Skeletal muscle tissue (tissue), 4 donors: ENCODE results near the gene TGFBR3. TPM values are rescaled to one million over a fixed set of nuclear protein-coding genes. Genes with fewer than 3 reads are reported as not detected.
A peak's percentile ranks its signal among the peaks of the same experiment; 100 is the strongest.

Source experiments
- H3K27ac ChIP-seq: one replicate; pipeline ENCODE4 v1.7.0; 2013; ENCODE audit warnings: mild to moderate bottlenecking, low read depth, low read length, inconsistent platforms
- H3K27me3 ChIP-seq, 3 donors: one replicate each; pipeline ENCODE4 v1.7.0; 2013; ENCODE audit warnings: low read length in 3 of 3; ENCODE audit not compliant: control insufficient read depth in 3 of 3, insufficient read depth in 3 of 3
- H3K36me3 ChIP-seq, 3 donors: one replicate each; pipeline ENCODE4 v1.7.0; 2013; ENCODE audit warnings: low read length in 3 of 3; ENCODE audit not compliant: control insufficient read depth in 3 of 3, insufficient read depth in 3 of 3
- H3K4me1 ChIP-seq, 3 donors: one replicate each; pipeline ENCODE4 v1.7.0; 2013; ENCODE audit warnings: low read length in 3 of 3, mild to moderate bottlenecking in 3 of 3; ENCODE audit not compliant: control insufficient read depth in 3 of 3, insufficient read depth in 3 of 3
- H3K4me3 ChIP-seq, 3 donors: one replicate each; pipeline ENCODE4 v1.7.0; 2013; ENCODE audit warnings: low read length in 3 of 3
- H3K9ac ChIP-seq, 3 donors: one replicate each; pipeline ENCODE4 v1.7.0; 2013; ENCODE audit warnings: low read length in 3 of 3, mild to moderate bottlenecking in 3 of 3, moderate library complexity in 2 of 3, low read depth in 1 of 3
- H3K9me3 ChIP-seq, 3 donors: one replicate each; pipeline ENCODE4 v1.7.0; 2013; ENCODE audit warnings: low read length in 3 of 3; ENCODE audit not compliant: control insufficient read depth in 3 of 3
- total RNA-seq: library from RNA; depleted of rRNA; stranded (reverse); fragments of >200 nt; gene quantifications from one replicate; pipeline ENCODE4 v1.2.3, GENCODE V29; 2014
- donor health status: Osteomylitis.

TGFBR3 gene
- total RNA-seq, 1 donor from 2014 or later, result 54.3 TPM

DNA sequence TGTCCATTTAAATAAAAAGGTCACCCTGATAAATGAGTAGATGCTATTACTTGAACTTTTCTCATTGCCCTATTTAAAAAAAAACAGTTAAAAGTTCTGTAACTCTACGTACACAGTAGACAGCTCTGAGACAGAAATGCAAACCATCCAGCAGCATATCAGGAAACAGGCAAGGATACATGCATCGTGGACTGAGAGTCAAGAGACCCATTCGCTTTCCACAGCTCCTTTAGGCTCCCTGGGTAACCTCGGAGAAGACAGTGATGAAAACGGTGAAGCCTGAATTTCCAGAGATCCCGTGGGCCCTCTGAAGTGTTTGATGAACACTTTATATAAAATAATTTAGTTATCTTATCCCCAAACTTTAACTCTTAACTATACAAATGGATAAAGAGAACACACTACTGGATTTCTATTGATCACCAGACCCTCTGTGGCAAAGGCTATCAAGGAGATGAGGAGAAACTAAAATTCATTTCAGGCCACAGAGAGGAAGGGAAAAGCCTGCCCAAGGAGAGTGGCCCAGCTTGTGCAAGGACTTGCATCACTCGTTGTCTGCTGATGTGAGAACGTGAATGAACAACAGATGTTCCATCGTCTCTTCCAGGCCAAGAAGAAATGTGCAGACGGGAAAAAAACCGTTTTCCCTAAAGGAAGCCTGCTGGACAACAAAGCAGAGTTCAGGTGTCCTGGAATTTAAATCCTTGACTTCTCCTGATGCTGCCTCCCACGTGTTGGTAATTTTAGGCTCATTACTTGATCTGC is 131.0 kb downstream of the TGFBR3 start:
- no peaks in the 10 kb centered on the region for H3K27me3 ChIP-seq
- peak overlapping the region; percentile 43 for H3K27ac ChIP-seq
- peaks cover 0 to 2% (median 0%) of the 10 kb centered on the region in 3 donors for H3K36me3 ChIP-seq
- H3K4me1 ChIP-seq, result peaks cover 20 to 30% (median 20%) of the 10 kb centered on the region in 3 donors
- H3K9me3 ChIP-seq, result no peaks in the 10 kb centered on the region
- no peak overlapping the region for H3K4me3 ChIP-seq
- H3K9ac ChIP-seq, result no peak overlapping the region

DNA sequence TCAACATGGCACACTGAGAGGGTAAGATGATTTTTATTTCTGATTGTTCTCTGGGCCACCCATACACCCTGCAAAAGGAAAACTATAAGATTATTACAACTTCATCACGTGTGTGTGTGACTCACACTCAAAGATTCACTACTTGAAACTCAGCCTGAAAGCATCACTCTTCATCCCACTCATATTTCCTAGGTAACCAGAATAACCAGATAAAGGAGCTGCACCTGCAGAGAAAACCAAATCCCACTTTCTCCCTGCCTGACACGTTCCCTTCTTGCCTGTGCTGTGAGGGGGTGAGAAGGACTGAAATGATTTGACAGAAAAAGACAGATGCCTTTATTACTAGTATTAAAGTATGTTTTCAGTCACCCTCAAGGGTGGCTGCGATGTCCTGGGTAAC is 131.6 kb downstream of the TGFBR3 start:
- Histone ChIP-seq H3K4me3 (no peak overlapping the region), H3K9ac (no peak overlapping the region), H3K27ac (peak overlapping the region; percentile 43), H3K4me1 (peaks cover 26 to 30% (median 26%) of the 10 kb centered on the region in 3 donors), H3K36me3 (peaks cover 0 to 2% (median 0%) of the 10 kb centered on the region in 3 donors), H3K27me3 (no peaks in the 10 kb centered on the region), H3K9me3 (no peaks in the 10 kb centered on the region)

DNA sequence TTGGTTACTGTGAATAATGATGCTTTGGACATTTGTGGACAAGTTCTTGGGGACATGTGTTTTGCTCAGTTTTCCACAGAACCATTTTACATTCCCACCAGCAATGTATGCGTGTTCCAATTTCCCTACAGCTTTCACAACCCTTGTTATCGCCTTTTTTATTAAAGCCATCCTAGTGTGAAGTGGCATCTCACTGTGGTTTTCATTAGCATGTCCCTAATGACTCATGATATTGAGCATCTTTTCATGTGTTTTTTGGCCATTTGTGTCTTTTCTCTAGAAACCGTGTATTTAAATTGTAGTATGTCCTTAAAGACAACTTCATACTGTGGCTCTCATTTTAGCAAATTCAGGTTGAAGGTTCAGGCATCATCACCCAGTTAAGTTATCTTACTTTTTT is 132.1 kb downstream of the TGFBR3 start:
- no peak overlapping the region for H3K9ac ChIP-seq
- peaks cover 0 to 2% (median 0%) of the 10 kb centered on the region in 3 donors for H3K36me3 ChIP-seq
- no peaks in the 10 kb centered on the region for H3K9me3 ChIP-seq
- no peak overlapping the region for H3K4me3 ChIP-seq
- H3K27me3 ChIP-seq, result no peaks in the 10 kb centered on the region
- H3K27ac ChIP-seq, result peak overlapping the region; percentile 45
- H3K4me1 ChIP-seq, result peaks cover 27 to 32% (median 29%) of the 10 kb centered on the region in 3 donors

DNA sequence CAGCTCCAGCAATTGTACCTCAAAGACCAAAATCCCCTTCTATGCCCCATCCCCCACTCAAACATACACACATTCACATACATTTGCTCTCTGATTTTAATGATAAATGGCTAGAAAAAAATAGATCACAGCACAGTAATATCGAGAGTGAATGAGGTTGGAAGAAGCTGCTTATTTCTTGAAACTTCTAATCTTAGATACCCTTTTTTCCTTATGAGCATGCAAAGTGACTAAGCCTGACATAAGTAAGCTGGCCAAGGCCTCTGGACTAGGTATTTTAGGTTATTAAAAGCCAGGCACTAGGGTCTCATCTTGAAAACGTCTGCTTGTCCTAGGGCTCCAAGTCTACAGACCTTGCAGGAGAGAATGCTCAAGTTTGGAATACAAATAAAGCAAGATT is 133.6 kb downstream of the TGFBR3 start:
- H3K36me3 ChIP-seq, result no peaks in the 10 kb centered on the region
- peaks cover 24 to 39% (median 37%) of the 10 kb centered on the region in 3 donors for H3K4me1 ChIP-seq
- H3K9me3 ChIP-seq, result no peaks in the 10 kb centered on the region
- no peaks in the 10 kb centered on the region for H3K27me3 ChIP-seq
- H3K4me3 ChIP-seq, result no peak overlapping the region
- peak overlapping the region; percentile 48 for H3K27ac ChIP-seq
- H3K9ac ChIP-seq, result no peak overlapping the region

DNA sequence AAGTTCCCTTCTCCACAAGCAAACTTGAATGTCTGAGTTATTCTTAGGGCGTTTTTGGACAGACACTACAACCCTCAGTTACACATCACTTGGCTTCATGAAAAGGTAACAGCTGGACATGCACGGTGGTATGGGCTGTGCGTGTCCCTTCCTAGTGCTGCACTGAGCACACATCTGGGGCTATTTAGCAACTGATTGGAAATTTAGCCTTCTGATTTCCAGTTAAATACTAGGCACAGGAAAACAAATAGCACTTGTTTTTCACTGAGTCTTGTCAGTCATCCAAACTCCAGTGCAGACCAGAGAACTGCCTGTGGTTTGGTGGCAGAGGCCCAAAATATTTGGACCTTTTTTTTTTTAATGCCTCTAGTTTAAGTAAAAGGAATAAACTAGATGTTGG is 134.7 kb downstream of the TGFBR3 start:
- H3K27ac ChIP-seq, result peak overlapping the region; percentile 20
- peaks cover 30 to 40% (median 39%) of the 10 kb centered on the region in 3 donors for H3K4me1 ChIP-seq
- H3K36me3 ChIP-seq, result no peaks in the 10 kb centered on the region
- H3K9ac ChIP-seq, result no peak overlapping the region
- no peak overlapping the region for H3K4me3 ChIP-seq
- H3K9me3 ChIP-seq, result no peaks in the 10 kb centered on the region
- no peaks in the 10 kb centered on the region for H3K27me3 ChIP-seq

DNA sequence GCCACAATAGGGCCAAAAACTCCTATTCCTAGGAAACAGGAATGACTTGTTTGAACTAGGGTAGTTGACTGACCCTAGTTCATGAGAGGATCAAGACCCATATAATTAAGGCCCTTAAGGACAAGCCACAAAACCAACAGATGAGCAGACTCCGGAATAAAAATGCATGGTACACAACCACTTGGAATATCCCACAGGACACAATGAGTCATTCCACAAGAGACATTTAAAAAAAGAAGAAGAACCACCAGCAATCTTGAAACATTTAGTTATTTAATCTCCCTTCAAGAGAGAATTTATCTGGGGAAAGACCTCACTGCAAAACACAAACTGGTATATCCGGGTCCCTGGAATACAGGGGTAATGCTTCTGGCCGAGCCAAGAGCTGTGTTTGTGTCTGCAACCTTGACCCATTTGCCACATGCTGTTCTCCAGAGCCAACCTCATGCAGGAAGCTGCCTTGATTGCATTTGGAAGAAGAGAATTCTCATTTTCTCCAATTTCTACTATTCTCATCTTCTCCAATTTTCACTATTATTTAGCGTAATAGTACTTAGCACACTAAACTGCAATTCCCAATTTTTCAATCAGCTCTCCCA is 135.5 kb downstream of the TGFBR3 start:
- Histone ChIP-seq H3K27ac (peak overlapping the region; percentile 20), H3K36me3 (no peaks in the 10 kb centered on the region), H3K9ac (no peak overlapping the region), H3K4me3 (no peak overlapping the region), H3K9me3 (no peaks in the 10 kb centered on the region), H3K4me1 (peaks cover 32 to 38% (median 35%) of the 10 kb centered on the region in 3 donors), H3K27me3 (no peaks in the 10 kb centered on the region)

DNA sequence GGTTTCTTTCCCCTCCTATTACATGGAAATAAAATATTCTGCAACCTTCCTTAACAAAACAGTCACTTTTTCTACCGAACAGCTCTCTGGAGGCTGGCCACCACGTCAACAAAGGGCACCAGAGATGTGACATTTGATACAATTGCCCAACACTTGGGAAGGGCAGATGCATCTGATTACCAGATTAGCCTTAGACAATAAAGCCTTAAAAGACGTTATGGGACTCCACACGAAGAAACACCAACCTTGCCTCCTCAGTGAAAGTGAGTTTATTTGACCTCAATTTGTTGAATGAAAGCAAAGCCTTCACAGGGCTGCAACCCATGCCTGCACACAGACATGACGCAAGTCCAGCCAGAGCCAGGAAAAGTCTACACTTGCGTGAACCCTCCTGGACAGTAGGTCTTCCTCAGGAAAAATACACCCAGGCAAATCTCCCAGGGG is 136.1 kb downstream of the TGFBR3 start:
- Histone ChIP-seq H3K27ac (peak overlapping the region; percentile 20), H3K27me3 (no peaks in the 10 kb centered on the region), H3K4me3 (no peak overlapping the region), H3K36me3 (no peaks in the 10 kb centered on the region), H3K9ac (no peak overlapping the region), H3K9me3 (no peaks in the 10 kb centered on the region), H3K4me1 (peaks cover 39 to 42% (median 40%) of the 10 kb centered on the region in 3 donors)

DNA sequence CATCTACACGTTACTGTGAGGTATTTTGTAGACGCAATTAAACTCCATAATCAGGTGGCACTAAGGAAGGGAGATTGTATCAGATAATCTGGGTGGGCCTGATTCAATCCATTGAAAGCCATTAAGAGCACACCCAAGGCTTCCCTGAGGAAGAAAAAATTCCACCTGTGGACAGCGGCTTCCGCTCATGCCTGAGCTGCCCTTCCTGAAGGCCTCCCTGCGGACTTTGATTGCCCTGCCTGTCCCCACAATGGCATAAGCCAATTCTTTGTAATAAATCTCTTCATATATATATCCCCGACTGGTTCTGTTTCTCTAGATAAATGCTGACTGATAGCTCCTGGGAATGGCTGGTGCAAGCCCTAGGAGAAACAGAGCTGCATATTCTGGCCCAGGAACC is 138.3 kb downstream of the TGFBR3 start:
- Histone ChIP-seq H3K27ac (no peak overlapping the region), H3K36me3 (no peaks in the 10 kb centered on the region), H3K9me3 (no peaks in the 10 kb centered on the region), H3K4me3 (no peak overlapping the region), H3K27me3 (no peaks in the 10 kb centered on the region), H3K4me1 (peaks cover 48 to 52% (median 50%) of the 10 kb centered on the region in 3 donors), H3K9ac (no peak overlapping the region)

DNA sequence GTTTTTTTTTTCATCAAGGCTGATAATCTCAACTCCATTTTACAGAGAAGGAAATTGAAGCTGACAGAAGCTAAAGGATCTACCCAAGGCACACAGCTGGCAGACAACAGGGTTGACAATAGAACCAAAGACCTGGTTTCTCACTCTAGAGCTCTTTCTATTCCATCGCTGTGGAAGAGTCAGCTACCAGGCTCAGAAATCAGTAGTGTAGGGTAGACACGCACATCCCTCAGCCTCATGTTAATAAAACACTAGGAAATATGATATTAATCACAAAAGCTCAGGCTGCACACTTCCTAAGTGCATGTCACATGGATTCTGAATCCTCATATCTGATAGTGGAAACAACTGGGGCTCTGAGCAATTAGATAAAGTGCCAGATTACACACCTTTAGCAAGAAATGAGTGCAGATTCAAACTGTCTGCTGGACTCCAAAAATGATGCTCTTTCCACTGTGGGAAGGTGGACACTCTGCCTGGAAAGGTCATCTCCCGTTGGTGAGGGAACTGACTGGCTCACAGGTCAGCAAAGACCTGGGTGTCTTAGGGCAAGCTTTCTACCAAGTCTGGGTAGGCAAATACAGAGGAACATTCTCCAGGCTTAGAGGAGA is 139.1 kb downstream of the TGFBR3 start:
- Histone ChIP-seq H3K27me3 (no peaks in the 10 kb centered on the region), H3K27ac (no peak overlapping the region), H3K9ac (no peak overlapping the region), H3K4me3 (no peak overlapping the region), H3K36me3 (peaks cover 0 to 3% (median 0%) of the 10 kb centered on the region in 3 donors), H3K9me3 (no peaks in the 10 kb centered on the region), H3K4me1 (peaks cover 52 to 56% (median 55%) of the 10 kb centered on the region in 3 donors)
